OCI-LY1 (cell line): ENCODE measurements around the gene DUSP22.

Experiments used
- H2AFZ ChIP-seq: fragments of 200-600 bp; sonication (generic), shearing (Covaris generic); 2 replicates; pipeline ENCODE4 v1.6.0; 2014; ENCODE audit warnings: antibody characterized with exemption, mild to moderate bottlenecking, low read length
- H3F3A ChIP-seq: fragments of 200-600 bp; sonication (generic), shearing (Covaris generic); 2 replicates; pipeline ENCODE4 v1.6.0; 2014; ENCODE audit warnings: mild to moderate bottlenecking, antibody characterized with exemption, low read length, moderate library complexity; ENCODE audit not compliant: insufficient read depth
- H3K27ac ChIP-seq: fragments of 200-600 bp; sonication (generic); 2 replicates; pipeline ENCODE4 v1.5.1; 2014; ENCODE audit warnings: low read length, mixed run types, mild to moderate bottlenecking, low read depth; ENCODE audit not compliant: poor library complexity, severe bottlenecking
- H3K27me3 ChIP-seq: fragments of 200-600 bp; sonication (generic); 2 replicates; pipeline ENCODE4 v1.6.0; 2014; ENCODE audit warnings: antibody characterized with exemption, mild to moderate bottlenecking, low read length, moderate library complexity; ENCODE audit not compliant: insufficient read depth
- H3K36me3 ChIP-seq: fragments of 200-600 bp; sonication (generic); 2 replicates; pipeline ENCODE4 v1.6.1; 2014; ENCODE audit warnings: mild to moderate bottlenecking, antibody characterized with exemption, low read length, moderate library complexity, mixed read lengths; ENCODE audit not compliant: insufficient read depth
- H3K4me1 ChIP-seq: fragments of 200-600 bp; sonication (generic); 2 replicates; pipeline ENCODE4 v1.5.1; 2014; ENCODE audit warnings: mild to moderate bottlenecking, low read length, moderate library complexity; ENCODE audit not compliant: insufficient read depth, severe bottlenecking
- H3K4me2 ChIP-seq: fragments of 200-600 bp; sonication (generic), shearing (Covaris generic); 2 replicates; pipeline ENCODE4 v1.6.1; 2014; ENCODE audit warnings: low read length
- H3K4me3 ChIP-seq: fragments of 200-600 bp; sonication (generic); 2 replicates; pipeline ENCODE4 v1.5.1; 2014; ENCODE audit warnings: low read length, low read depth, mild to moderate bottlenecking, mixed read lengths; ENCODE audit not compliant: poor library complexity, severe bottlenecking
- H3K79me2 ChIP-seq: fragments of 200-600 bp; shearing (Covaris generic); 2 replicates; pipeline ENCODE4 v1.6.1; 2016; ENCODE audit warnings: mixed run types, low read length, mixed read lengths; ENCODE audit not compliant: insufficient read depth
- H3K9ac ChIP-seq: fragments of 200-600 bp; sonication (generic), shearing (Covaris generic); 2 replicates; pipeline ENCODE4 v1.6.1; 2014; ENCODE audit warnings: mild to moderate bottlenecking, low read length, mixed read lengths
- H3K9me2 ChIP-seq: fragments of 200-600 bp; sonication (generic), shearing (Covaris generic); 2 replicates; pipeline ENCODE4 v1.6.1; 2014; ENCODE audit warnings: low read depth, mild to moderate bottlenecking, low read length, mixed read lengths
- H3K9me3 ChIP-seq: fragments of 200-600 bp; shearing (Covaris generic); 2 replicates; pipeline ENCODE4 v1.6.1; 2014; ENCODE audit warnings: low read length, mixed read lengths
- H4K20me1 ChIP-seq: fragments of 200-600 bp; sonication (generic), shearing (Covaris generic); 2 replicates; pipeline ENCODE4 v1.6.0; 2016; ENCODE audit warnings: mild to moderate bottlenecking, low read length; ENCODE audit not compliant: insufficient read depth
- EZH2 ChIP-seq: fragments of 200-600 bp; sonication (generic), shearing (Covaris generic); IDR thresholded peaks from 2 replicates; pipeline ENCODE4 v1.8.0; 2017; ENCODE audit warnings: borderline replicate concordance, mixed run types, mild to moderate bottlenecking, antibody characterized with exemption, low read length, moderate library complexity, mixed read lengths
- TF ChIP-seq, protein P1 (sequence below): fragments of 200-600 bp; sonication (generic), shearing (Covaris generic); IDR thresholded peaks from 2 replicates; pipeline ENCODE4 v1.5.1; 2017; ENCODE audit warnings: mild to moderate bottlenecking, antibody characterized with exemption, low read length, moderate library complexity, mixed read lengths

Gene DUSP22

DNA sequence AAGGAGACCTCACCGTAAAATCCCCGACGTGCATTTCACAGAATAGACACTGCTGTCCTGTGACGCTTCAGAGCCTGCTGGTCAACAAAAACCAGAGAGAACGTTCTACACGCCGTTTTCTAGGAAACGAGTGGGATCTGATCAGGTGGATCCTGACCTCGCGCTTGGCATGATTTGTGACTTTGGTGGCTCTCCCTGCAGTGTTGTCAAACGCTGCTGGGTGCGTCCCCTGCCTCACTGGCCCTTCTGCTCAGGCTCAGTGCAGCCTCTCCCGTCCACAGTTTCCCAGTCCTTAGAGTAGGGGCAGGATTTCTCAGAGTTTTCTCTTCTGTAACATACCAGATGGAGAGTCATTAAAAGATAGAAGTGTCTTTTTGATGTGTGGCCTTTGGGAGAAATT lies 71.6 kb downstream of the DUSP22 start:
- no peak overlapping the region for H3K4me2 ChIP-seq
- no peak overlapping the region for H2AFZ ChIP-seq
- H3K9ac ChIP-seq: peak overlapping the region; percentile 9; the same call in 1 of the 2 replicates
- no peaks in the 10 kb centered on the region for H3K9me3 ChIP-seq
- peaks cover 4% of the 10 kb centered on the region; the same call in 1 of the 2 replicates for H3F3A ChIP-seq
- peaks cover 81% of the 10 kb centered on the region for H3K4me1 ChIP-seq
- H3K36me3 ChIP-seq: no peaks in the 10 kb centered on the region
- TF ChIP-seq EZH2: no peak
- TF ChIP-seq, protein P1, sequence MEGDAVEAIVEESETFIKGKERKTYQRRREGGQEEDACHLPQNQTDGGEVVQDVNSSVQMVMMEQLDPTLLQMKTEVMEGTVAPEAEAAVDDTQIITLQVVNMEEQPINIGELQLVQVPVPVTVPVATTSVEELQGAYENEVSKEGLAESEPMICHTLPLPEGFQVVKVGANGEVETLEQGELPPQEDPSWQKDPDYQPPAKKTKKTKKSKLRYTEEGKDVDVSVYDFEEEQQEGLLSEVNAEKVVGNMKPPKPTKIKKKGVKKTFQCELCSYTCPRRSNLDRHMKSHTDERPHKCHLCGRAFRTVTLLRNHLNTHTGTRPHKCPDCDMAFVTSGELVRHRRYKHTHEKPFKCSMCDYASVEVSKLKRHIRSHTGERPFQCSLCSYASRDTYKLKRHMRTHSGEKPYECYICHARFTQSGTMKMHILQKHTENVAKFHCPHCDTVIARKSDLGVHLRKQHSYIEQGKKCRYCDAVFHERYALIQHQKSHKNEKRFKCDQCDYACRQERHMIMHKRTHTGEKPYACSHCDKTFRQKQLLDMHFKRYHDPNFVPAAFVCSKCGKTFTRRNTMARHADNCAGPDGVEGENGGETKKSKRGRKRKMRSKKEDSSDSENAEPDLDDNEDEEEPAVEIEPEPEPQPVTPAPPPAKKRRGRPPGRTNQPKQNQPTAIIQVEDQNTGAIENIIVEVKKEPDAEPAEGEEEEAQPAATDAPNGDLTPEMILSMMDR: no peak
- no peaks in the 10 kb centered on the region for H3K79me2 ChIP-seq
- H3K27ac ChIP-seq: peak overlapping the region; percentile 97
- H3K4me3 ChIP-seq: no peak overlapping the region
- no peaks in the 10 kb centered on the region for H4K20me1 ChIP-seq
- no peaks in the 10 kb centered on the region for H3K27me3 ChIP-seq
- no peaks in the 10 kb centered on the region for H3K9me2 ChIP-seq

DNA sequence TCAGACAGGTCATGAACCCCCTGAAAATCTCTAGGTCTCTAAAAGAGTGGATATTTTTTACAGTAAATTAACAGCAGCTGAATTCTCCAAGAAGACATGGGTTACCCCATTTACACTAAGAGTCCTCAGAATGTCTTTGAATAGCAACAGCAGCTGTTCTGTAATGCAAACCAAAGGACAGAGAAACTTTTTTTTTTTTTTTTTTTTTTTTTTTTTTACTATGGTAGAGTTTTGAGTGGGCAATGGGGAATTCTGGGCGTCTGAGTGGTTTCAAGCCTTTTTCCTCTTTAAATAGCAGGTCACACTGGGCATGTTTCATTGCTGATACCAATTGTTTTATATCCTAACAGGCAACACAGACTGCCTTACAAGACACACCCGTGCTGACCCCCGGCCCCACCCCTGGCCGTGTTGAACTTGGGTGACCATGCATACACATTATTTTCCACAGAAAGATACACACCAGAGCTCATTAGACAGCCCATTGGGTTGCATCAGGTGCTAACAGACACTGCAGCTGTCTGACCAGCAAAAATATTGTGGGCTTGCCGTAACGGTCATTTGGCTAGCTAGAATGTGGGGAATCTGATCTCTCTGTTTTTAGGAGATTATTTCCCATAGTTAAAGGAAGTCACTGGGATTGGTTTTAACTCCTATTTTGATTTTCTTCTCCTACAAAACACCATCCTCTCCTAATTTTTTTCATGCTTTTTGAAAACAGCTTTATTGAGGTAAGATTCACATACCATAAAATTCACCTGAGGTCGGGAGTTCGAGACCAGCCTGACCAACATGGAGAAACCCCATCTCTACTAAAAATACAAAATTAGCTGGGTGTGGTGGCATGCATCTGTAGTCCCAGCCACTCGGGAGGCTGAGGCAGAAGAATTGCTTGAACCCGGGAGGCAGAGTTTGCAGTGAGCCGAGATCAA lies 72.6 kb downstream of the DUSP22 start:
- peak overlapping the region; percentile 97 for H3K27ac ChIP-seq
- no peaks in the 10 kb centered on the region for H3K27me3 ChIP-seq
- H3K9ac ChIP-seq: peak overlapping the region; percentile 44
- H3F3A ChIP-seq: peaks cover 4% of the 10 kb centered on the region; the same call in 1 of the 2 replicates
- peak overlapping the region; percentile 24; the same call in 1 of the 2 replicates for H3K4me2 ChIP-seq
- H4K20me1 ChIP-seq: no peaks in the 10 kb centered on the region
- H2AFZ ChIP-seq: no peak overlapping the region
- peaks cover 78% of the 10 kb centered on the region for H3K4me1 ChIP-seq
- H3K36me3 ChIP-seq: no peaks in the 10 kb centered on the region
- H3K9me3 ChIP-seq: no peaks in the 10 kb centered on the region
- H3K9me2 ChIP-seq: no peaks in the 10 kb centered on the region
- TF ChIP-seq, protein P1: no peak
- TF ChIP-seq EZH2: no peak
- no peak overlapping the region for H3K4me3 ChIP-seq
- no peaks in the 10 kb centered on the region for H3K79me2 ChIP-seq

DNA sequence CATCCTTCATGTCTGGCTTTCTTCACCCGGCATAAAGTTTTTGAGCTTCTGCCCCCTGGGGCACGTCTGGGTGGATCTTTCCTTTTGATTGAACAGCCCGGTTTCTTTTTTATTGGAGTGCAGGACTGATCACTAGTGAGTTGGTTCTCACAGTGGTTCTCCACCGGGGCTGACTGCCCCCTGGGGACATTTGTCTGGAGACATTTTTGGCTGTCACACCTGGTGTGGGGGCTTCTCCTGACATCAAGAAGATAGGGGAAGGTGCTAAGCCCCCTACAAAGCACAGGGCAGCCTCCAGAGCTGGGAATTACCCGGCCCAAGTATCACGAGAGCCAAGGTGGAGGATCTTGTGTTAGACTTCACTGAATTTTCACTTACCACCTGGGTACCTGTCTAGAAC lies 73.5 kb downstream of the DUSP22 start:
- H3K4me2 ChIP-seq: peak overlapping the region; percentile 35
- peak overlapping the region; percentile 97 for H3K27ac ChIP-seq
- no peak overlapping the region for H3K4me3 ChIP-seq
- H3K79me2 ChIP-seq: no peaks in the 10 kb centered on the region
- no peaks in the 10 kb centered on the region for H3K9me2 ChIP-seq
- no peak overlapping the region for H2AFZ ChIP-seq
- no peaks in the 10 kb centered on the region for H3F3A ChIP-seq
- peaks cover 69% of the 10 kb centered on the region for H3K4me1 ChIP-seq
- no peaks in the 10 kb centered on the region for H3K9me3 ChIP-seq
- no peak for TF ChIP-seq EZH2
- TF ChIP-seq, protein P1: 0 out of 2 replicates have a peak, but pooled peaks have one; percentile 11
- no peaks in the 10 kb centered on the region for H4K20me1 ChIP-seq
- H3K36me3 ChIP-seq: no peaks in the 10 kb centered on the region
- peak overlapping the region; percentile 32 for H3K9ac ChIP-seq
- H3K27me3 ChIP-seq: no peaks in the 10 kb centered on the region
